Activated T-cell treated with anti-CD3 and anti-CD28 coated beads, Interleukin-2, amount 50 U/mL, for 24 hours (primary cell): ENCODE results near the gene COMMD10.

ENCODE experiments used
- DNase-seq: peaks from one replicate; pipeline ENCODE4 v3.0.0-alpha.2; 2020
- H3K27ac Mint-ChIP-seq: 2 replicates; pipeline ENCODE4 v1.8.0; 2020; ENCODE audit warnings: mild to moderate bottlenecking, mixed read lengths
- H3K27me3 Mint-ChIP-seq: 2 replicates; pipeline ENCODE4 v1.8.0; 2020; ENCODE audit warnings: mixed read lengths
- H3K36me3 Mint-ChIP-seq: 2 replicates; pipeline ENCODE4 v1.8.0; 2020; ENCODE audit warnings: low read depth, mixed read lengths
- H3K4me1 Mint-ChIP-seq: 2 replicates; pipeline ENCODE4 v1.8.0; 2020; ENCODE audit warnings: low read depth, mixed read lengths
- H3K4me3 Mint-ChIP-seq: 2 replicates; pipeline ENCODE4 v1.8.0; 2020; ENCODE audit warnings: mild to moderate bottlenecking, moderate library complexity, mixed read lengths
- H3K9me3 Mint-ChIP-seq: 2 replicates; pipeline ENCODE4 v1.8.0; 2020; ENCODE audit warnings: mixed read lengths

Gene COMMD10

GRCh38 chr5:116303340-116303739, 218.5 kb downstream of the COMMD10 start:
- no peak overlapping the region for H3K27ac Mint-ChIP-seq
- no peaks in the 10 kb centered on the region for H3K27me3 Mint-ChIP-seq
- no peaks in the 10 kb centered on the region for H3K4me1 Mint-ChIP-seq
- no peak overlapping the region for H3K4me3 Mint-ChIP-seq
- H3K9me3 Mint-ChIP-seq, result peaks cover 62% of the 10 kb centered on the region
- no peak for DNase-seq
- H3K36me3 Mint-ChIP-seq, result peaks cover 98% of the 10 kb centered on the region

- Mint-ChIP-seq H3K9me3 (peaks cover 61% of the 10 kb centered on the region), H3K36me3 (peaks cover 94% of the 10 kb centered on the region), H3K4me1 (no peaks in the 10 kb centered on the region), H3K27ac (no peak overlapping the region), H3K27me3 (no peaks in the 10 kb centered on the region), H3K4me3 (no peak overlapping the region)
- no peak for DNase-seq
These were observed 219.0 kb downstream of the COMMD10 start for GRCh38 chr5:116303810-116304209.

GRCh38 chr5:116305899-116306298, 221.1 kb downstream of the COMMD10 start:
- H3K27ac Mint-ChIP-seq, result no peak overlapping the region
- peaks cover 69% of the 10 kb centered on the region for H3K9me3 Mint-ChIP-seq
- H3K27me3 Mint-ChIP-seq, result no peaks in the 10 kb centered on the region
- H3K4me3 Mint-ChIP-seq, result no peak overlapping the region
- H3K4me1 Mint-ChIP-seq, result no peaks in the 10 kb centered on the region
- DNase-seq, result no peak
- H3K36me3 Mint-ChIP-seq, result peaks cover 94% of the 10 kb centered on the region

- Mint-ChIP-seq H3K27ac (no peak overlapping the region), H3K4me3 (no peak overlapping the region), H3K9me3 (peaks cover 73% of the 10 kb centered on the region), H3K27me3 (no peaks in the 10 kb centered on the region), H3K36me3 (peaks cover 96% of the 10 kb centered on the region), H3K4me1 (no peaks in the 10 kb centered on the region)
- DNase-seq, result no peak
These were observed 222.0 kb downstream of the COMMD10 start for GRCh38 chr5:116306846-116307245.

GRCh38 chr5:116308391-116308790, 223.6 kb downstream of the COMMD10 start:
- H3K4me3 Mint-ChIP-seq, result no peak overlapping the region
- peaks cover 96% of the 10 kb centered on the region for H3K36me3 Mint-ChIP-seq
- no peaks in the 10 kb centered on the region for H3K27me3 Mint-ChIP-seq
- no peak overlapping the region for H3K27ac Mint-ChIP-seq
- peaks cover 5% of the 10 kb centered on the region for H3K4me1 Mint-ChIP-seq
- peaks cover 67% of the 10 kb centered on the region for H3K9me3 Mint-ChIP-seq
- no peak for DNase-seq

- H3K36me3 Mint-ChIP-seq, result peaks cover 95% of the 10 kb centered on the region
- H3K4me3 Mint-ChIP-seq, result no peak overlapping the region
- no peaks in the 10 kb centered on the region for H3K27me3 Mint-ChIP-seq
- DNase-seq, result no peak
- peaks cover 45% of the 10 kb centered on the region for H3K9me3 Mint-ChIP-seq
- H3K4me1 Mint-ChIP-seq, result peaks cover 5% of the 10 kb centered on the region
- H3K27ac Mint-ChIP-seq, result no peak overlapping the region
These were observed 228.5 kb downstream of the COMMD10 start for GRCh38 chr5:116313366-116313765.

- H3K36me3 Mint-ChIP-seq, result peaks cover 99% of the 10 kb centered on the region
- H3K4me1 Mint-ChIP-seq, result peaks cover 5% of the 10 kb centered on the region
- peaks cover 40% of the 10 kb centered on the region for H3K9me3 Mint-ChIP-seq
- DNase-seq, result no peak
- H3K27ac Mint-ChIP-seq, result no peak overlapping the region
- no peaks in the 10 kb centered on the region for H3K27me3 Mint-ChIP-seq
- H3K4me3 Mint-ChIP-seq, result no peak overlapping the region
These were observed 230.7 kb downstream of the COMMD10 start for GRCh38 chr5:116315531-116315930.

- Mint-ChIP-seq H3K36me3 (peaks cover 99% of the 10 kb centered on the region), H3K4me3 (no peak overlapping the region), H3K9me3 (peaks cover 41% of the 10 kb centered on the region)
These were observed 233.4 kb downstream of the COMMD10 start for GRCh38 chr5:116318091-116318854.

GRCh38 chr5:116320486-116320885, 235.7 kb downstream of the COMMD10 start:
- H3K4me3 Mint-ChIP-seq, result no peak overlapping the region
- no peak overlapping the region for H3K27ac Mint-ChIP-seq
- H3K4me1 Mint-ChIP-seq, result no peaks in the 10 kb centered on the region
- no peak for DNase-seq
- H3K9me3 Mint-ChIP-seq, result peaks cover 44% of the 10 kb centered on the region
- H3K36me3 Mint-ChIP-seq, result peaks cover 98% of the 10 kb centered on the region
- H3K27me3 Mint-ChIP-seq, result no peaks in the 10 kb centered on the region

More at GRCh38 chr5:116318091-116318854, 233.4 kb downstream of the COMMD10 start:
- Mint-ChIP-seq H3K27me3 (no peaks in the 10 kb centered on the region), H3K4me1 (peaks cover 2% of the 10 kb centered on the region), H3K27ac (no peak overlapping the region)
- no peak for DNase-seq

- H3K36me3 Mint-ChIP-seq, result peaks cover 85% of the 10 kb centered on the region
- H3K27me3 Mint-ChIP-seq, result no peaks in the 10 kb centered on the region
- DNase-seq, result no peak
- no peak overlapping the region for H3K27ac Mint-ChIP-seq
- H3K9me3 Mint-ChIP-seq, result peaks cover 51% of the 10 kb centered on the region
- no peaks in the 10 kb centered on the region for H3K4me1 Mint-ChIP-seq
- no peak overlapping the region for H3K4me3 Mint-ChIP-seq
These were observed 244.7 kb downstream of the COMMD10 start for GRCh38 chr5:116329503-116329902.

GRCh38 chr5:116340799-116341198, 256.0 kb downstream of the COMMD10 start:
- peaks cover 37% of the 10 kb centered on the region for H3K9me3 Mint-ChIP-seq
- DNase-seq, result no peak
- H3K36me3 Mint-ChIP-seq, result peaks cover 56% of the 10 kb centered on the region
- no peaks in the 10 kb centered on the region for H3K27me3 Mint-ChIP-seq
- no peaks in the 10 kb centered on the region for H3K4me1 Mint-ChIP-seq
- H3K27ac Mint-ChIP-seq, result no peak overlapping the region
- no peak overlapping the region for H3K4me3 Mint-ChIP-seq
